Tibial nerve (tissue), 3 donors: ENCODE results near the gene CD302.

Source experiments
- CTCF ChIP-seq, 5 experiments: fragments of 200-600 bp in 3 of 5; fragments of 450-650 bp in 2 of 5; sonication (generic) in 3 of 5; IDR thresholded peaks; one replicate each; pipeline ENCODE4 v1.5.1; 2016 to 2019; ENCODE audit warnings: antibody characterized with exemption in 5 of 5, mild to moderate bottlenecking in 3 of 5, moderate library complexity in 2 of 5
- POLR2A ChIP-seq, 2 donors: fragments of 450-650 bp; IDR thresholded peaks; one replicate each; pipeline ENCODE4 v1.6.1; 2017; ENCODE audit warnings: antibody characterized with exemption in 2 of 2, mild to moderate bottlenecking in 2 of 2, moderate library complexity in 2 of 2

GRCh38 chr2:159722580-159722979 is 75.4 kb downstream of the CD302 start:
- TF ChIP-seq CTCF (IDR thresholded peaks at IDR 0.05) (no peak), POLR2A (IDR thresholded peaks at IDR 0.05) (no peak)
